Activated CD4-positive, alpha-beta T cell treated with anti-CD3 and anti-CD28 coated beads for 36 hours (primary cell): ENCODE results near the gene CLSTN2. TPM values are rescaled to one million over a fixed set of nuclear protein-coding genes. Genes with fewer than 3 reads are reported as not detected.
A peak's percentile ranks its signal among the peaks of the same experiment; 100 is the strongest.

Experiments
- ATAC-seq: fragments of 200-7000 bp; cut with Tn5 transposase; one replicate; pipeline ENCODE4 v1.10.0; 2021; ENCODE audit warnings: mild to moderate bottlenecking, moderate library complexity
- CTCF ChIA-PET: fragments of 350-600 bp; sonication (Branson Sonifier 250); formaldehyde crosslinking; loops from one replicate; lab custom pipeline; 2021; ENCODE audit warnings: antibody characterized with exemption; lab: Charles Lee
- POLR2A ChIA-PET: fragments of 350-600 bp; sonication (Branson Sonifier 250); formaldehyde crosslinking; loops from one replicate; lab custom pipeline; 2021; ENCODE audit warnings: antibody characterized with exemption, inconsistent platforms; lab: Charles Lee
- DNase-seq: peaks from one replicate; pipeline ENCODE4 v3.0.0-alpha.2; 2020
- H3K27ac Mint-ChIP-seq: one replicate; pipeline ENCODE4 v1.8.0; 2021; ENCODE audit warnings: mixed read lengths
- H3K27me3 Mint-ChIP-seq: one replicate; pipeline ENCODE4 v1.8.0; 2021; ENCODE audit warnings: mixed read lengths
- H3K36me3 Mint-ChIP-seq: one replicate; pipeline ENCODE4 v1.8.0; 2021; ENCODE audit warnings: low read depth, mixed read lengths
- H3K4me1 Mint-ChIP-seq: one replicate; pipeline ENCODE4 v1.8.0; 2021; ENCODE audit warnings: mixed read lengths
- H3K4me3 Mint-ChIP-seq: one replicate; pipeline ENCODE4 v1.8.0; 2021; ENCODE audit warnings: mild to moderate bottlenecking, moderate library complexity, mixed read lengths
- H3K9me3 Mint-ChIP-seq: one replicate; pipeline ENCODE4 v1.8.0; 2021; ENCODE audit warnings: low read depth, mixed read lengths
- intact Hi-C, 2 experiments: fragments of 100-400 bp; cut with DNase I in 1 of 2; cut with micrococcal nuclease in 1 of 2; formaldehyde crosslinking; loops; one replicate each; pipeline versions ENCODE4 v1.14.2 to v1.15.1; 2022 to 2024; cut with DNase I, micrococcal nuclease
- total RNA-seq, 2 experiments: library from RNA; stranded (reverse); gene quantifications; one replicate each; pipeline ENCODE4 v1.2.3, GENCODE V29; 2021

The CLSTN2 gene
- total RNA-seq, 2 experiments from 2014 or later: not detected

GRCh38 chr3:139945386-139945785, 10.4 kb downstream of the CLSTN2 start:
- H3K36me3 Mint-ChIP-seq: no peaks in the 10 kb centered on the region
- H3K9me3 Mint-ChIP-seq: no peaks in the 10 kb centered on the region
- intact Hi-C loops: no loop called here
- ChIA-PET POLR2A (no interaction called here), CTCF (no interaction called here)
- peaks cover 20% of the 10 kb centered on the region for H3K27me3 Mint-ChIP-seq
- H3K27ac Mint-ChIP-seq: no peak overlapping the region
- H3K4me1 Mint-ChIP-seq: no peaks in the 10 kb centered on the region
- H3K4me3 Mint-ChIP-seq: no peak overlapping the region
- DNase-seq (no peak), ATAC-seq (no peak)

- Mint-ChIP-seq H3K27me3 (peaks cover 20% of the 10 kb centered on the region), H3K27ac (no peak overlapping the region), H3K9me3 (no peaks in the 10 kb centered on the region), H3K4me1 (no peaks in the 10 kb centered on the region), H3K4me3 (no peak overlapping the region), H3K36me3 (no peaks in the 10 kb centered on the region)
- ChIA-PET CTCF (no interaction called here), POLR2A (no interaction called here)
- DNase-seq (no peak), ATAC-seq (no peak)
- intact Hi-C loops: no loop called here
Observed at GRCh38 chr3:139945942-139946341, 11.0 kb downstream of the CLSTN2 start.

- H3K9me3 Mint-ChIP-seq: no peaks in the 10 kb centered on the region
- peaks cover 7% of the 10 kb centered on the region for H3K27me3 Mint-ChIP-seq
- no peaks in the 10 kb centered on the region for H3K36me3 Mint-ChIP-seq
- POLR2A ChIA-PET: no interaction called here
- ATAC-seq (peak; percentile 47), DNase-seq (no peak)
- intact Hi-C loops: no loop called here
- H3K4me3 Mint-ChIP-seq: no peak overlapping the region
- CTCF ChIA-PET: no interaction called here
- H3K4me1 Mint-ChIP-seq: no peaks in the 10 kb centered on the region
- no peak overlapping the region for H3K27ac Mint-ChIP-seq
Observed at GRCh38 chr3:139948467-139948866, 13.5 kb downstream of the CLSTN2 start.

GRCh38 chr3:139948898-139949297, 13.9 kb downstream of the CLSTN2 start:
- no peaks in the 10 kb centered on the region for H3K36me3 Mint-ChIP-seq
- peaks cover 7% of the 10 kb centered on the region for H3K27me3 Mint-ChIP-seq
- DNase-seq: no peak
- intact Hi-C loops: no loop called here
- no peaks in the 10 kb centered on the region for H3K9me3 Mint-ChIP-seq
- H3K27ac Mint-ChIP-seq: no peak overlapping the region
- H3K4me1 Mint-ChIP-seq: no peaks in the 10 kb centered on the region
- ChIA-PET POLR2A (no interaction called here), CTCF (interaction anchor here (0.7 kb wide), 1 partner anchor 17 kb away, joined by 3 read pairs; no protein-coding TSS in a partner anchor)
- peak; percentile 42 for ATAC-seq
- H3K4me3 Mint-ChIP-seq: no peak overlapping the region

GRCh38 chr3:139953131-139953910, 18.3 kb downstream of the CLSTN2 start:
- DNase-seq (no peak), ATAC-seq (no peak)
- CTCF ChIA-PET: interaction anchor here (0.7 kb wide), 1 partner anchor 11 kb away, joined by 3 read pairs; no protein-coding TSS in a partner anchor
- intact Hi-C loops: no loop called here
- no peaks in the 10 kb centered on the region for H3K9me3 Mint-ChIP-seq
- no peaks in the 10 kb centered on the region for H3K4me1 Mint-ChIP-seq
- POLR2A ChIA-PET: no interaction called here
- no peak overlapping the region for H3K27ac Mint-ChIP-seq
- no peak overlapping the region for H3K4me3 Mint-ChIP-seq
- no peaks in the 10 kb centered on the region for H3K36me3 Mint-ChIP-seq
- H3K27me3 Mint-ChIP-seq: peaks cover 14% of the 10 kb centered on the region

GRCh38 chr3:139954146-139954860, 19.3 kb downstream of the CLSTN2 start:
- no peak overlapping the region for H3K27ac Mint-ChIP-seq
- no peak for DNase-seq
- H3K4me1 Mint-ChIP-seq: no peaks in the 10 kb centered on the region
- ATAC-seq: no peak
- H3K4me3 Mint-ChIP-seq: no peak overlapping the region
- intact Hi-C loops: no loop called here
- no peaks in the 10 kb centered on the region for H3K36me3 Mint-ChIP-seq
- H3K9me3 Mint-ChIP-seq: no peaks in the 10 kb centered on the region
- POLR2A ChIA-PET: no interaction called here
- peaks cover 14% of the 10 kb centered on the region for H3K27me3 Mint-ChIP-seq
- CTCF ChIA-PET: interaction anchor here (0.6 to 0.9 kb wide), 2 partner anchors 20 to 933 kb away, joined by 3 read pairs; no protein-coding TSS in a partner anchor

GRCh38 chr3:139957844-139958243, 22.9 kb downstream of the CLSTN2 start:
- ATAC-seq: no peak
- Mint-ChIP-seq H3K27me3 (peaks cover 11% of the 10 kb centered on the region), H3K9me3 (no peaks in the 10 kb centered on the region), H3K4me1 (no peaks in the 10 kb centered on the region), H3K27ac (no peak overlapping the region), H3K36me3 (no peaks in the 10 kb centered on the region), H3K4me3 (no peak overlapping the region)
- ChIA-PET POLR2A (no interaction called here), CTCF (no interaction called here)
- intact Hi-C loops: no loop called here
- DNase-seq: no peak

GRCh38 chr3:139969386-139969785, 34.4 kb downstream of the CLSTN2 start:
- Mint-ChIP-seq H3K4me1 (no peaks in the 10 kb centered on the region), H3K27me3 (peaks cover 8% of the 10 kb centered on the region), H3K4me3 (no peak overlapping the region), H3K36me3 (no peaks in the 10 kb centered on the region), H3K9me3 (no peaks in the 10 kb centered on the region), H3K27ac (no peak overlapping the region)
- DNase-seq (no peak), ATAC-seq (no peak)
- intact Hi-C loops: no loop called here
- ChIA-PET POLR2A (no interaction called here), CTCF (no interaction called here)

GRCh38 chr3:139970526-139970925, 35.5 kb downstream of the CLSTN2 start:
- no peak for DNase-seq
- Mint-ChIP-seq H3K9me3 (no peaks in the 10 kb centered on the region), H3K4me1 (no peaks in the 10 kb centered on the region), H3K27me3 (peaks cover 7% of the 10 kb centered on the region), H3K4me3 (no peak overlapping the region), H3K27ac (no peak overlapping the region), H3K36me3 (no peaks in the 10 kb centered on the region)
- intact Hi-C loops: no loop called here
- ATAC-seq: no peak
- POLR2A ChIA-PET: no interaction called here
- CTCF ChIA-PET: no interaction called here

GRCh38 chr3:139974809-139975425, 39.9 kb downstream of the CLSTN2 start:
- intact Hi-C loops: no loop called here
- ChIA-PET CTCF (interaction anchor here (1.0 kb wide), 1 partner anchor 20 kb away, joined by 3 read pairs; no protein-coding TSS in a partner anchor), POLR2A (no interaction called here)
- no peaks in the 10 kb centered on the region for H3K9me3 Mint-ChIP-seq
- H3K4me1 Mint-ChIP-seq: no peaks in the 10 kb centered on the region
- H3K4me3 Mint-ChIP-seq: no peak overlapping the region
- H3K27me3 Mint-ChIP-seq: peaks cover 2% of the 10 kb centered on the region
- ATAC-seq (no peak), DNase-seq (no peak)
- no peaks in the 10 kb centered on the region for H3K36me3 Mint-ChIP-seq
- H3K27ac Mint-ChIP-seq: no peak overlapping the region

- no peak for ATAC-seq
- POLR2A ChIA-PET: no interaction called here
- intact Hi-C loops: no loop called here
- peaks cover 5% of the 10 kb centered on the region for H3K27me3 Mint-ChIP-seq
- H3K4me3 Mint-ChIP-seq: no peak overlapping the region
- no peak for DNase-seq
- no peaks in the 10 kb centered on the region for H3K9me3 Mint-ChIP-seq
- no peaks in the 10 kb centered on the region for H3K36me3 Mint-ChIP-seq
- H3K27ac Mint-ChIP-seq: no peak overlapping the region
- CTCF ChIA-PET: no interaction called here
- H3K4me1 Mint-ChIP-seq: no peaks in the 10 kb centered on the region
Observed at GRCh38 chr3:139975594-139976365, 40.8 kb downstream of the CLSTN2 start.
